Measurements from ENCODE around the gene ADGRL1.

DNA sequence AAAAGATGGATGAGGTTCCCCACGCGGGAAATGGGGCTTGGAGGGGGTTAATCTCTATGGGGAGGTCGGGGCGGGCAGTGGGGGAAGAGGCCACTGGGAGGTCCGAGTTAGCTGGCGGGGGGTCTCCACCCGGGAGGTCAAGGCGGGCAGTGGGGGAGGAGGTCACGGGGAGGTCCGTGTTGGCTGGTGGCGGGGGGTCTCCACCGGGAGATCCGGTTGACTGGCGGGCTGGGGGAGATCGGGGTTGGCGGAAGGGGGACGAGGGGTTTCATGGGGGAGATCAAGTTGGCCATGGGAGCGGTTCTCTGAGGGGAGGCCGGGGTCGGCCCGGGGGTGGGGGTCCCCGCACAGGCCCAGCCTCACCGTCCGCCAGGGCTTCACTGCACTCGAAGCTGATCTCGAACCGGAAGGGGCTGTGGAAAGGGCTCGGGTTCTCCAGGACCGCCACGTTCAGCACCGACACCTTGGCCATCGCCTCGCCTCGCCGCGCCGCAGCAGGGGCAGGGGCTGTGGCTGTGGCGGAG, 69.9 kb downstream of the ADGRL1 start:
- TF ChIP-seq POLR2AphosphoS5 (IDR thresholded peaks at IDR 0.05; ENCODE audit: low read depth, low read length) (no peak), YY1 (IDR thresholded peaks at IDR 0.05; ENCODE audit: low read depth, low read length) (no peak), CHD2 (IDR thresholded peaks at IDR 0.05; ENCODE audit: low read length) (no peak)
- TF ChIP-seq, protein P1, sequence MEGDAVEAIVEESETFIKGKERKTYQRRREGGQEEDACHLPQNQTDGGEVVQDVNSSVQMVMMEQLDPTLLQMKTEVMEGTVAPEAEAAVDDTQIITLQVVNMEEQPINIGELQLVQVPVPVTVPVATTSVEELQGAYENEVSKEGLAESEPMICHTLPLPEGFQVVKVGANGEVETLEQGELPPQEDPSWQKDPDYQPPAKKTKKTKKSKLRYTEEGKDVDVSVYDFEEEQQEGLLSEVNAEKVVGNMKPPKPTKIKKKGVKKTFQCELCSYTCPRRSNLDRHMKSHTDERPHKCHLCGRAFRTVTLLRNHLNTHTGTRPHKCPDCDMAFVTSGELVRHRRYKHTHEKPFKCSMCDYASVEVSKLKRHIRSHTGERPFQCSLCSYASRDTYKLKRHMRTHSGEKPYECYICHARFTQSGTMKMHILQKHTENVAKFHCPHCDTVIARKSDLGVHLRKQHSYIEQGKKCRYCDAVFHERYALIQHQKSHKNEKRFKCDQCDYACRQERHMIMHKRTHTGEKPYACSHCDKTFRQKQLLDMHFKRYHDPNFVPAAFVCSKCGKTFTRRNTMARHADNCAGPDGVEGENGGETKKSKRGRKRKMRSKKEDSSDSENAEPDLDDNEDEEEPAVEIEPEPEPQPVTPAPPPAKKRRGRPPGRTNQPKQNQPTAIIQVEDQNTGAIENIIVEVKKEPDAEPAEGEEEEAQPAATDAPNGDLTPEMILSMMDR (IDR thresholded peaks at IDR 0.05; ENCODE audit: control extremely low read depth in 1 of 3, insufficient read depth in 1 of 3, low read depth in 1 of 3, low read length in 3 of 3) = no peak
